HepG2 (cell line): ENCODE data around the gene PSME3IP1. TPM values are rescaled to one million over a fixed set of nuclear protein-coding genes. Genes with fewer than 3 reads are reported as not detected.
A peak's percentile ranks its signal among the peaks of the same experiment; 100 is the strongest.

Source experiments
- ATAC-seq: fragments of 200-7000 bp; cut with Tn5 transposase; 3 replicates; pipeline ENCODE4 v1.9.1; 2020; ENCODE audit warnings: mild to moderate bottlenecking, moderate library complexity
- BruUV-seq: library from RNA; stranded (reverse); fragments of 400-500 nt; replicated peaks from 2 replicates; lab custom pipeline; 2021; lab: Mats Ljungman, UMichigan
- CTCF ChIA-PET: fragments of 300-600 bp; formaldehyde crosslinking; extraction: SDS; loops from one replicate; lab custom pipeline; 2021; ENCODE audit warnings: low total read pairs, inconsistent platforms, low intra/inter-chr PET ratio; lab: Yijun Ruan, JAX
- POLR2A ChIA-PET: fragments of 350-600 bp; sonication (Branson Sonifier 250); formaldehyde crosslinking; loops from one replicate; lab custom pipeline; 2020; ENCODE audit warnings: antibody characterized with exemption, inconsistent platforms; lab: Yijun Ruan, JAX
- DNase-seq: peaks from one replicate; pipeline ENCODE4 v3.0.0-alpha.2; 2015; ENCODE audit warnings: low spot score
- FAIRE-seq: peaks from 3 replicates; lab custom pipeline; 2011; peaks lifted over from hg19 to GRCh38; lab: Jason Lieb, UNC
- H2AFZ ChIP-seq: one replicate; pipeline ENCODE4 v1.6.1; 2011; ENCODE audit warnings: low read length, inconsistent platforms
- H3K27ac ChIP-seq: fragments of 300-600 bp; 3 replicates; pipeline ENCODE4 v1.8.0; 2011; ENCODE audit warnings: mixed run types, mild to moderate bottlenecking, mixed read lengths, low read length, inconsistent platforms; ENCODE audit not compliant: insufficient read depth; ENCODE audit errors: extremely low read length
- H3K27me3 ChIP-seq, 2 experiments: fragments of 200-600 bp in 1 of 2; 2 replicates in 1 of 2; 3 replicates in 1 of 2; pipeline versions ENCODE4 v1.6.0 to v1.8.0; 2011; ENCODE audit warnings: low read length in 2 of 2, mild to moderate bottlenecking in 2 of 2, moderate library complexity in 2 of 2, inconsistent platforms in 1 of 2; ENCODE audit not compliant: insufficient read depth in 2 of 2, control insufficient read depth in 1 of 2
- H3K36me3 ChIP-seq, 2 experiments: fragments of 200-600 bp in 1 of 2; replicated peaks in 1 of 2; 2 replicates in 1 of 2; 3 replicates in 1 of 2; pipeline versions ENCODE4 v1.5.1 to v1.8.0; 2011; ENCODE audit warnings: low read length in 2 of 2, inconsistent platforms in 1 of 2; ENCODE audit not compliant: insufficient read depth in 2 of 2, control insufficient read depth in 1 of 2
- H3K4me1 ChIP-seq: 2 replicates; pipeline ENCODE4 v1.5.1; 2012; ENCODE audit warnings: low read length, inconsistent platforms; ENCODE audit not compliant: insufficient read depth
- H3K4me2 ChIP-seq: 2 replicates; pipeline ENCODE4 v1.6.0; 2011; ENCODE audit warnings: low read depth, low read length, inconsistent platforms
- H3K4me3 ChIP-seq, 3 experiments: fragments of 200-600 bp in 1 of 3; sonication (generic), shearing (Covaris generic) in 1 of 3; replicated peaks in 1 of 3; 2 replicates each; pipeline ENCODE4 v1.5.1; 2011 to 2016; ENCODE audit warnings: low read length in 3 of 3, inconsistent platforms in 2 of 3, low read depth in 2 of 3, mild to moderate bottlenecking in 2 of 3, control low read depth in 1 of 3, mixed read lengths in 1 of 3; ENCODE audit not compliant: insufficient read depth in 1 of 3
- H3K79me2 ChIP-seq: one replicate; pipeline ENCODE4 v1.6.1; 2011; ENCODE audit warnings: low read length, inconsistent platforms; ENCODE audit not compliant: insufficient read depth
- H3K9ac ChIP-seq: 2 replicates; pipeline ENCODE4 v1.6.0; 2011; ENCODE audit warnings: mild to moderate bottlenecking, low read depth, low read length, inconsistent platforms; ENCODE audit not compliant: insufficient read depth
- H3K9me3 ChIP-seq: 2 replicates; pipeline ENCODE4 v1.5.1; 2012; ENCODE audit warnings: mild to moderate bottlenecking, low read length
- H4K20me1 ChIP-seq: 2 replicates; pipeline ENCODE4 v1.6.0; 2011; ENCODE audit warnings: inconsistent platforms, mild to moderate bottlenecking, low read length, moderate library complexity; ENCODE audit not compliant: insufficient read depth
- FOXO1 ChIP-seq: sonication (generic); formaldehyde crosslinking; IDR thresholded peaks from 2 replicates; pipeline ENCODE4 v1.4.0; 2020; ENCODE audit warnings: missing genetic modification reagents
- HES4 ChIP-seq: sonication (generic); formaldehyde crosslinking; IDR thresholded peaks from 2 replicates; pipeline ENCODE4 v1.9.0; 2021; ENCODE audit warnings: mild to moderate bottlenecking, missing genetic modification reagents, borderline replicate concordance
- HNRNPH1 ChIP-seq: fragments of 200-400 bp; formaldehyde crosslinking; optimal IDR thresholded peaks from 2 replicates; pipeline ENCODE3; 2017; ENCODE audit warnings: mild to moderate bottlenecking, low read depth, low read length
- HNRNPLL ChIP-seq: fragments of 200-400 bp; formaldehyde crosslinking; IDR thresholded peaks from 2 replicates; pipeline ENCODE4 v1.6.1; 2017; ENCODE audit warnings: mild to moderate bottlenecking, low read depth, low read length; ENCODE audit not compliant: poor library complexity, severe bottlenecking
- IRF9 ChIP-seq: sonication (generic); formaldehyde crosslinking; IDR thresholded peaks from 2 replicates; pipeline ENCODE4 v1.8.0; 2022; ENCODE audit warnings: missing genetic modification reagents, mild to moderate bottlenecking, borderline replicate concordance
- ISX ChIP-seq: sonication (generic); formaldehyde crosslinking; conservative IDR thresholded peaks from 2 replicates; pipeline ENCODE4 v1.5.0; 2020; ENCODE audit warnings: missing genetic modification reagents
- MXD1 ChIP-seq: sonication (generic); formaldehyde crosslinking; IDR thresholded peaks from 2 replicates; pipeline ENCODE4 v1.4.0; 2020; ENCODE audit warnings: mild to moderate bottlenecking, missing genetic modification reagents
- POLR2AphosphoS2 ChIP-seq: IDR thresholded peaks from 2 replicates; pipeline ENCODE4 v1.6.1; 2011; ENCODE audit warnings: low read depth, low read length, improper control_type of control experiment
- PPARG ChIP-seq: conservative IDR thresholded peaks from 2 replicates; pipeline ENCODE4 v1.6.1; 2016; ENCODE audit warnings: missing biosample characterization, missing genetic modification reagents
- PRDM4 ChIP-seq: sonication (generic); formaldehyde crosslinking; IDR thresholded peaks from 2 replicates; pipeline ENCODE4 v1.9.0; 2021; ENCODE audit warnings: missing genetic modification reagents, borderline replicate concordance
- SIX4 ChIP-seq: sonication (generic); formaldehyde crosslinking; IDR thresholded peaks from 2 replicates; pipeline ENCODE4 v1.4.0; 2020; ENCODE audit warnings: missing genetic modification reagents
- TBP ChIP-seq: sonication (generic); formaldehyde crosslinking; IDR thresholded peaks from 2 replicates; pipeline ENCODE4 v1.5.0; 2020; ENCODE audit warnings: missing genetic modification reagents
- ZNF234 ChIP-seq: sonication (generic); formaldehyde crosslinking; conservative IDR thresholded peaks from 2 replicates; pipeline ENCODE4 v1.5.1; 2020; ENCODE audit warnings: mild to moderate bottlenecking, missing genetic modification reagents
- ZNF550 ChIP-seq: sonication (generic); formaldehyde crosslinking; IDR thresholded peaks from 2 replicates; pipeline ENCODE4 v1.4.0; 2020; ENCODE audit warnings: mild to moderate bottlenecking, missing genetic modification reagents, borderline replicate concordance
- ZNF589 ChIP-seq: sonication (generic); formaldehyde crosslinking; conservative IDR thresholded peaks from 2 replicates; pipeline ENCODE4 v1.8.0; 2022; ENCODE audit warnings: mild to moderate bottlenecking, moderate library complexity, missing genetic modification reagents
- ZSCAN21 ChIP-seq: sonication (generic); formaldehyde crosslinking; IDR thresholded peaks from 2 replicates; pipeline ENCODE4 v1.8.0; 2022; ENCODE audit warnings: mild to moderate bottlenecking, missing genetic modification reagents, moderate library complexity, borderline replicate concordance
- WGBS: methylation state at CpG from one replicate; pipeline ENCODE4 v1.1.6; 2017; ENCODE audit warnings: low lambda C conversion rate; 5-methylcytosine and 5-hydroxymethylcytosine counted together
- in situ Hi-C: cut with HindIII; loops from 2 replicates; pipeline ENCODE4 v1.10.0; 2017; ENCODE audit warnings: low pct_unique_long_range_greater_than_20kb; ENCODE audit not compliant: extremely low pct_ligation_motif_present
- intact Hi-C: fragments of 100-400 bp; cut with micrococcal nuclease; formaldehyde crosslinking; loops from one replicate; pipeline ENCODE4 v1.10.0; 2022; ENCODE audit not compliant: unreplicated experiment
- polyA plus RNA-seq, 8 experiments: library from polyadenylated mRNA; depleted of rRNA in 3 of 8; stranded (reverse) in 7 of 8; unstranded in 1 of 8; fragments of >200 nt; fragmentation: Illumina TruSeq in 4 of 8; extraction: Trizol in 4 of 8; gene quantifications; 2 replicates each; pipeline versions ENCODE4 v1.2.1 to v1.2.3, GENCODE V29; 2011 to 2016; ENCODE audit warnings: low read depth in 4 of 8, missing spikeins in 1 of 8, mixed read lengths in 1 of 8; ENCODE audit not compliant: insufficient read depth in 1 of 8
- total RNA-seq, 5 experiments: library from RNA; depleted of rRNA; stranded (reverse); fragments of >200 nt; fragmentation: Illumina TruSeq; extraction: Trizol; gene quantifications; 2 replicates each; pipeline ENCODE4 v1.2.3, GENCODE V29; 2016; ENCODE audit warnings: low read depth in 1 of 5

PSME3IP1 gene
- total and polyA plus RNA-seq, 2 of the 13 experiments (the other 11 are each of a cell fraction or from before 2014, with no cell fraction given): 90.8 to 99.8 TPM

GRCh38 chr16:57133886-57134285, 52.0 kb downstream of the PSME3IP1 start:
- in situ Hi-C loops (no loop called here), intact Hi-C loops (no loop called here)
- DNase-seq (no peak), FAIRE-seq (no peak), ATAC-seq (peak; percentile 17; the same call in 1 of the 3 replicates)
- Histone ChIP-seq H3K79me2 (no peaks in the 10 kb centered on the region), H3K4me2 (no peak overlapping the region), H3K27me3 (no peaks in the 10 kb centered on the region), H3K4me3 (no peak overlapping the region), H4K20me1 (no peaks in the 10 kb centered on the region), H3K9ac (no peak overlapping the region), H3K27ac (no peak overlapping the region), H3K4me1 (peaks cover 21% of the 10 kb centered on the region), H3K36me3 (no peaks in the 10 kb centered on the region), H3K9me3 (no peaks in the 10 kb centered on the region), H2AFZ (no peak overlapping the region)
- no TSS peak for BruUV-seq
- TF ChIP-seq ZNF234 (CRISPR knock-in tag): no peak
- TF ChIP-seq ZNF589 (CRISPR knock-in tag): no peak
- no peak for TF ChIP-seq MXD1 (CRISPR knock-in tag)
- TF ChIP-seq PRDM4: no peak
- TF ChIP-seq ISX: no peak
- ChIA-PET POLR2A (no interaction called here), CTCF (no interaction called here)
- 44% methylated on average over 7 of the region's 10 CpGs for WGBS

- Histone ChIP-seq H4K20me1 (no peaks in the 10 kb centered on the region), H3K4me2 (no peak overlapping the region), H3K27ac (no peak overlapping the region), H3K36me3 (no peaks in the 10 kb centered on the region), H3K9me3 (no peaks in the 10 kb centered on the region), H2AFZ (no peak overlapping the region), H3K27me3 (no peaks in the 10 kb centered on the region; a peak in 1 of 5 replicates), H3K79me2 (no peaks in the 10 kb centered on the region), H3K4me3 (no peak overlapping the region), H3K4me1 (peaks cover 21% of the 10 kb centered on the region), H3K9ac (no peak overlapping the region)
- FAIRE-seq (no peak), ATAC-seq (no peak), DNase-seq (no peak)
- no TSS peak for BruUV-seq
- ChIA-PET POLR2A (no interaction called here), CTCF (no interaction called here)
- 71% methylated on average over 1 of the region's 4 CpGs for WGBS
- in situ Hi-C loops: no loop called here
- intact Hi-C loops: no loop called here
- TF ChIP-seq HNRNPH1: no peak
- no peak for TF ChIP-seq TBP (CRISPR knock-in tag)
- TF ChIP-seq ZSCAN21: no peak
- no peak for TF ChIP-seq HNRNPLL
- TF ChIP-seq IRF9 (CRISPR knock-in tag): no peak
- TF ChIP-seq ZNF550: no peak
- TF ChIP-seq FOXO1 (CRISPR knock-in tag): no peak
- no peak for TF ChIP-seq HES4
- TF ChIP-seq PPARG (CRISPR knock-in tag): no peak
- no peak for TF ChIP-seq POLR2AphosphoS2
- TF ChIP-seq SIX4: no peak
These were observed 52.8 kb downstream of the PSME3IP1 start for GRCh38 chr16:57133031-57133430.
